DND-41 (cell line): ENCODE measurements around the gene MAG.

Source experiments
- ATAC-seq: fragments of 200-7000 bp; cut with Tn5 transposase; 3 replicates; pipeline ENCODE4 v1.9.1; 2021; ENCODE audit warnings: low read depth; ENCODE audit not compliant: insufficient read depth
- DNase-seq: peaks from one replicate; pipeline ENCODE4 v3.0.0-alpha.2; 2020
- H2AFZ ChIP-seq: 2 replicates; pipeline ENCODE4 v1.6.0; 2012; ENCODE audit warnings: low read depth, low read length
- H3K27ac ChIP-seq: 2 replicates; pipeline ENCODE4 v1.5.1; 2012; ENCODE audit warnings: low read length, inconsistent platforms
- H3K27me3 ChIP-seq: fragments of 200-600 bp; sonication (generic); 2 replicates; pipeline ENCODE4 v1.6.0; 2012; ENCODE audit warnings: low read length, mild to moderate bottlenecking, inconsistent platforms; ENCODE audit not compliant: insufficient read depth, poor library complexity
- H3K36me3 ChIP-seq: 2 replicates; pipeline ENCODE4 v1.5.1; 2012; ENCODE audit warnings: low read length, inconsistent platforms; ENCODE audit not compliant: insufficient read depth
- H3K4me1 ChIP-seq: 2 replicates; pipeline ENCODE4 v1.5.1; 2012; ENCODE audit warnings: mild to moderate bottlenecking, low read length; ENCODE audit not compliant: insufficient read depth
- H3K4me2 ChIP-seq: 2 replicates; pipeline ENCODE4 v1.6.0; 2012; ENCODE audit warnings: mild to moderate bottlenecking, moderate library complexity, low read length, inconsistent platforms; ENCODE audit not compliant: insufficient read depth
- H3K4me3 ChIP-seq, 2 experiments: fragments of 200-600 bp in 1 of 2; shearing (Covaris generic) in 1 of 2; 2 replicates each; pipeline ENCODE4 v1.5.1; 2012 to 2016; ENCODE audit warnings: inconsistent platforms in 2 of 2, low read length in 2 of 2, mild to moderate bottlenecking in 2 of 2, low read depth in 1 of 2, moderate library complexity in 1 of 2
- H3K79me2 ChIP-seq: 2 replicates; pipeline ENCODE4 v1.6.0; 2012; ENCODE audit warnings: low read length, inconsistent platforms; ENCODE audit not compliant: insufficient read depth
- H3K9ac ChIP-seq: 2 replicates; pipeline ENCODE4 v1.6.0; 2012; ENCODE audit warnings: low read depth, mild to moderate bottlenecking, inconsistent platforms, low read length, moderate library complexity
- H3K9me3 ChIP-seq: 2 replicates; pipeline ENCODE4 v1.5.1; 2012; ENCODE audit warnings: low read length, moderate library complexity, mild to moderate bottlenecking, inconsistent platforms; ENCODE audit not compliant: insufficient read depth, severe bottlenecking
- H4K20me1 ChIP-seq: 2 replicates; pipeline ENCODE4 v1.6.0; 2012; ENCODE audit warnings: low read length; ENCODE audit not compliant: insufficient read depth
- EZH2 ChIP-seq: IDR thresholded peaks from 3 replicates; pipeline ENCODE4 v1.6.1; 2012; ENCODE audit warnings: borderline replicate concordance, low read depth, mild to moderate bottlenecking, moderate library complexity, low read length, inconsistent platforms; ENCODE audit not compliant: severe bottlenecking
- TF ChIP-seq, protein P1 (sequence below): IDR thresholded peaks from 2 replicates; pipeline ENCODE4 v1.5.1; 2012; ENCODE audit warnings: borderline replicate concordance, low read length, moderate library complexity, mild to moderate bottlenecking; ENCODE audit not compliant: poor library complexity, severe bottlenecking; ENCODE audit errors: extremely low read depth

Gene MAG

DNA sequence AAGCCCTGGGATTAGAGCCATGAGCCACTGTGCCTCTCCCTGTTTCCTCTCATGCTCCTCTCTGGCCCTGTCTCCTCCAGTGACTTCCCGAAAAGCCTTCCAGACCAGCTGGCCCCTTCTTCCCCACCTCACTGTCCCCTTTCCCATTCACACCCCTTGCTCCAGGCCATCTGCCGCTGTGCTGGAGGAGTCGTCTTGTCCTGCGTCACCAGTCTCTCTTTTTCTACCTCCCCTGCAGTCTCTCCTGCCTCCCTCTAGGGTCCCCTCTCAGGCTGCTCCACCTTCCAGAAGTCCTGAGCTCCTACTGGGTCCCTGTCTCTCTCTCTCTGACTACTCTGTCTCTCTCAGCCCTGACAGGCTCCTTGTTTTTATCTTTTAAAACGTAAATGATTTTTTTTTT is 50.5 kb downstream of the MAG start:
- Histone ChIP-seq H3K4me3 (no peak overlapping the region), H3K36me3 (no peaks in the 10 kb centered on the region), H4K20me1 (no peaks in the 10 kb centered on the region), H3K9me3 (no peaks in the 10 kb centered on the region), H2AFZ (no peak overlapping the region), H3K4me2 (no peak overlapping the region), H3K4me1 (peaks cover 12% of the 10 kb centered on the region), H3K79me2 (no peaks in the 10 kb centered on the region), H3K27me3 (peaks cover 16% of the 10 kb centered on the region), H3K27ac (no peak overlapping the region), H3K9ac (no peak overlapping the region)
- DNase-seq, result no peak
- no peak for ATAC-seq
- TF ChIP-seq EZH2, result no peak
- TF ChIP-seq, protein P1, sequence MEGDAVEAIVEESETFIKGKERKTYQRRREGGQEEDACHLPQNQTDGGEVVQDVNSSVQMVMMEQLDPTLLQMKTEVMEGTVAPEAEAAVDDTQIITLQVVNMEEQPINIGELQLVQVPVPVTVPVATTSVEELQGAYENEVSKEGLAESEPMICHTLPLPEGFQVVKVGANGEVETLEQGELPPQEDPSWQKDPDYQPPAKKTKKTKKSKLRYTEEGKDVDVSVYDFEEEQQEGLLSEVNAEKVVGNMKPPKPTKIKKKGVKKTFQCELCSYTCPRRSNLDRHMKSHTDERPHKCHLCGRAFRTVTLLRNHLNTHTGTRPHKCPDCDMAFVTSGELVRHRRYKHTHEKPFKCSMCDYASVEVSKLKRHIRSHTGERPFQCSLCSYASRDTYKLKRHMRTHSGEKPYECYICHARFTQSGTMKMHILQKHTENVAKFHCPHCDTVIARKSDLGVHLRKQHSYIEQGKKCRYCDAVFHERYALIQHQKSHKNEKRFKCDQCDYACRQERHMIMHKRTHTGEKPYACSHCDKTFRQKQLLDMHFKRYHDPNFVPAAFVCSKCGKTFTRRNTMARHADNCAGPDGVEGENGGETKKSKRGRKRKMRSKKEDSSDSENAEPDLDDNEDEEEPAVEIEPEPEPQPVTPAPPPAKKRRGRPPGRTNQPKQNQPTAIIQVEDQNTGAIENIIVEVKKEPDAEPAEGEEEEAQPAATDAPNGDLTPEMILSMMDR, result no peak

DNA sequence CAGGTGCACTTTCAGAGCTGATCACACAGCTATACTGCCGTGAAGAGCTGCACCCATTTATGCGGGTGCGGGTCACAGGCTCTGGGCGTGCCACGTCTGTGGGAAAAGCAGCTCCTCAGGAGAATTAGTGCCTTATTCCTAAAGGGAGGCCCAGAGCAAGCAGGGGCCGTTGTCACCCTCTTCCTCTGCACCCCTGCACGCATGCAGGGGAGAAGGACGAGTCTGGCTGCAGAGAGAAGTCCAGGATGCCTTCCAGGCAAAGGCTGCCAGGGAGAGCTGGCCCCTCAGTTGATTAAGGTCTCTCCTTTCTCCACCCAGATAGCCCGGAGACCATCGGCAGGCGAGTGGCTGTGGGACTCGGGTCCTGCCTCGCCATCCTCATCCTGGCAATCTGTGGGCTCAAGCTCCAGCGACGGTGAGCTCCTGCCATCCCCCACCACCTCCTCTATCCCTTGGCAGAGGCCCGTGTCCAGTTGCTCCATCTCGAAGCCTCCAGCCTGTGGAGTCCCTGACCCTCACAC is 52.6 kb downstream of the MAG start:
- peaks cover 19% of the 10 kb centered on the region for H3K27me3 ChIP-seq
- H4K20me1 ChIP-seq, result no peaks in the 10 kb centered on the region
- H3K4me1 ChIP-seq, result peaks cover 19% of the 10 kb centered on the region
- no peak for DNase-seq
- H3K79me2 ChIP-seq, result no peaks in the 10 kb centered on the region
- H3K4me2 ChIP-seq, result no peak overlapping the region
- no peak overlapping the region for H2AFZ ChIP-seq
- H3K27ac ChIP-seq, result no peak overlapping the region
- TF ChIP-seq EZH2, result no peak
- TF ChIP-seq, protein P1, result no peak
- H3K36me3 ChIP-seq, result no peaks in the 10 kb centered on the region
- H3K4me3 ChIP-seq, result no peak overlapping the region
- no peak overlapping the region for H3K9ac ChIP-seq
- no peak for ATAC-seq
- H3K9me3 ChIP-seq, result no peaks in the 10 kb centered on the region

DNA sequence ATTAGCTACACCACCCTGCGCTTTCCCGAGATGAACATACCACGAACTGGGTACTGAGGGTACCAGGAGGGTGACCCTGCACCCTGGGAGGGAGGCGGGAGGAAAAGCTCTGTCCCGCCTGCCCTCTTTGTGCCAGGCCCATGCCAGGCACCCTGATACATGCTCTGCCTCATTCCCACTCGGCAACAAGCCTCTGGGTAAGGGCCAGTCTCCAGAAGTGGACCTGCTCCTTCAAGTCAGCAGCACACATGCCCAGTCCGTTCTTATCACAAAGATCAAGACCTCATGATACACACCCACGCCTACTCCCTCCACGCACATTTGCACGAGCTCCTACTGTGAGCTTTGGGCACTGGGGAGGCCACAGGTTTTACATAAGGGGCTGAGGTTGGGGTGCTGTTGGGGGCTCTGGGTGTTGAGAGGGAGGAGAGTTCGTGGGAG is 53.7 kb downstream of the MAG start:
- Histone ChIP-seq H3K9me3 (no peaks in the 10 kb centered on the region), H3K27ac (no peak overlapping the region), H3K79me2 (no peaks in the 10 kb centered on the region), H3K9ac (no peak overlapping the region), H2AFZ (no peak overlapping the region), H3K36me3 (no peaks in the 10 kb centered on the region), H3K4me1 (peaks cover 19% of the 10 kb centered on the region), H3K27me3 (peaks cover 19% of the 10 kb centered on the region), H3K4me3 (no peak overlapping the region), H4K20me1 (no peaks in the 10 kb centered on the region), H3K4me2 (no peak overlapping the region)
- ATAC-seq, result no peak
- no peak for DNase-seq
- TF ChIP-seq, protein P1, result no peak
- TF ChIP-seq EZH2, result no peak
